Testis (tissue), 2 donors: ENCODE data around the gene WDR48.

Experiments used
- CTCF ChIP-seq, 3 experiments: fragments of 450-650 bp in 2 of 3; fragments of 200-600 bp in 1 of 3; sonication (generic) in 1 of 3; IDR thresholded peaks; one replicate each; pipeline ENCODE4 v1.5.1; 2016 to 2019; ENCODE audit warnings: antibody characterized with exemption in 3 of 3, mild to moderate bottlenecking in 2 of 3, moderate library complexity in 1 of 3
- POLR2A ChIP-seq: fragments of 450-650 bp; IDR thresholded peaks from one replicate; pipeline ENCODE4 v1.6.1; 2017; ENCODE audit warnings: antibody characterized with exemption, mild to moderate bottlenecking, moderate library complexity

DNA sequence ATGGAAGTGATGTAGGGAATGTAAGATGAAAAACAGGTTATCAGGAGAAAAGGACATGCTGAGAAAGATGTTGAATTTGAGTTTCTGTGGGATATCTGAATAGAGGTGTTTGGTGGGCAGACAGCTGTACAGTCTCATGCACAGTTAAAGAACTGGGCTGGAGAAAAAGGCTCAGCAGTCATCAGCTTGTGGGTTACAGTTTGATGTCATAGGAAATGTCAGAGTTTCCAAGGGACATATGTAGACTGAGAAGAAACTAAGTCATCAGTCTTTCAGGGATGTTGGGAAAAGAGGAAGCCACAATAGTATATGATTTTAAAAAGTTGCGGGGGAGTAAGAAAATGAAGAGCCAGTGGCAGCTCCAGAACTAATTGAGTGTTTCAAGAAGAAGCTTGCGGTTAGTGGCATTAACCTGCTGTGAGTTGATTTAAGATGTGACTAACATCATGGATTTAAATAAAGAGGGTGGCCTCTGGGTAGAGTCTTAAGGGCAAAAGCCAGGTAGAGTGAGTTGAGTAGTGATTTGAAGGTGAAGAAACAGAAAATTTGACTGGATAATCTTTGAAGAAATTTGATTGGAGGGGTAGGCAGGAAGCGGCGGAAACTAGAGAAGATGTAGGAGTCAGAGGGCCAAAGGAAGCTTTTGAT, 31.0 kb downstream of the WDR48 start:
- TF ChIP-seq POLR2A (no peak), CTCF (IDR thresholded peaks at IDR 0.05) (no peak)
